Esophagus muscularis mucosa (tissue), 4 donors: ENCODE measurements around the gene RPRD1B. TPM values are rescaled to one million over a fixed set of nuclear protein-coding genes. Genes with fewer than 3 reads are reported as not detected.
"Not testable (repeated sequence)": the region's sequence is repeated elsewhere in the genome, so short reads cannot be mapped to it uniquely, and the experiment has no call there.

Experiments
- DNase-seq: peaks from one replicate; pipeline ENCODE4 v3.0.0-alpha.2; 2017; ENCODE audit errors: extremely low spot score
- H3K27ac ChIP-seq, 4 donors: fragments of 200-600 bp; sonication (generic); replicated peaks in 1 of 4; 1 replicate in 3 of 4; 2 replicates in 1 of 4; pipeline ENCODE4 v1.5.1; 2016 to 2019; ENCODE audit warnings: mild to moderate bottlenecking in 1 of 4
- H3K27me3 ChIP-seq, 4 donors: fragments of 200-600 bp; sonication (generic); one replicate each; pipeline versions ENCODE4 v1.5.1 to v1.6.0; 2016 to 2019
- H3K36me3 ChIP-seq, 4 donors: fragments of 200-600 bp; sonication (generic); one replicate each; pipeline ENCODE4 v1.5.1; 2016 to 2019
- H3K4me1 ChIP-seq, 4 donors: fragments of 200-600 bp; sonication (generic); one replicate each; pipeline ENCODE4 v1.5.1; 2016 to 2019
- H3K4me3 ChIP-seq, 4 donors: fragments of 200-600 bp; sonication (generic); 1 replicate in 2 of 4; 2 replicates in 2 of 4; pipeline ENCODE4 v1.5.1; 2016 to 2019; ENCODE audit warnings: mild to moderate bottlenecking in 4 of 4, moderate library complexity in 1 of 4
- H3K9me3 ChIP-seq, 4 donors: fragments of 200-600 bp; sonication (generic); 1 replicate in 3 of 4; 2 replicates in 1 of 4; pipeline ENCODE4 v1.5.1; 2016 to 2019
- EP300 ChIP-seq: sonication (generic); formaldehyde crosslinking; IDR thresholded peaks from one replicate; pipeline ENCODE4 v1.6.1; 2017; ENCODE audit warnings: antibody characterized with exemption
- POLR2A ChIP-seq: fragments of 450-650 bp; IDR thresholded peaks from one replicate; pipeline ENCODE4 v1.6.1; 2017; ENCODE audit warnings: antibody characterized with exemption, moderate library complexity, mild to moderate bottlenecking, low read depth
- POLR2AphosphoS5 ChIP-seq, 2 donors: sonication (generic); formaldehyde crosslinking; IDR thresholded peaks; one replicate each; pipeline ENCODE4 v1.6.1; 2017; ENCODE audit warnings: antibody characterized with exemption in 2 of 2
- WGBS: methylation state at CpG from one replicate; pipeline ENCODE4 v1.1.5; 2018; 5-methylcytosine and 5-hydroxymethylcytosine counted together
- intact Hi-C: fragments of 100-400 bp; cut with DNase I; formaldehyde crosslinking; loops from one replicate; pipeline ENCODE4 v1.15.1; 2023
- total RNA-seq, 4 donors: library from RNA; depleted of rRNA; stranded (reverse); fragments of >200 nt; gene quantifications; one replicate each; pipeline versions ENCODE4 v1.1.0 to v1.2.1, GENCODE V29; 2016
- TF ChIP-seq, protein P1 (sequence below), 3 experiments: fragments of 200-600 bp in 2 of 3; fragments of 450-650 bp in 1 of 3; sonication (generic) in 2 of 3; IDR thresholded peaks; one replicate each; pipeline ENCODE4 v1.5.1; 2017 to 2019; ENCODE audit warnings: antibody characterized with exemption in 3 of 3, mild to moderate bottlenecking in 2 of 3, moderate library complexity in 1 of 3

RPRD1B gene
- total RNA-seq, 4 donors from 2014 or later = 26.7 to 39.5 (median 33.8) TPM

GRCh38 chr20:38094373-38094891 is 60.9 kb downstream of the RPRD1B start:
- H3K4me3 ChIP-seq = no peak overlapping the region
- peaks cover 48 to 59% (median 55%) of the 10 kb centered on the region in 4 donors for H3K4me1 ChIP-seq
- no peaks in the 10 kb centered on the region for H3K27me3 ChIP-seq
- H3K36me3 ChIP-seq = peaks cover 0 to 17% (median 14%) of the 10 kb centered on the region in 4 donors
- DNase-seq = peak; percentile 68
- H3K9me3 ChIP-seq = no peaks in the 10 kb centered on the region
- WGBS = 40% methylated on average over 1 of the region's 1 CpG
- H3K27ac ChIP-seq = peak overlapping the region; percentile 28 to 90 (median 69)
- TF ChIP-seq EP300 (no peak), POLR2AphosphoS5 (IDR thresholded peaks at IDR 0.05) (peak; percentile 45 to 46)
- intact Hi-C loops = no loop called here

- H3K27me3 ChIP-seq = no peaks in the 10 kb centered on the region
- intact Hi-C loops = no loop called here
- DNase-seq = peak; percentile 89
- peaks cover 44 to 52% (median 49%) of the 10 kb centered on the region in 4 donors for H3K4me1 ChIP-seq
- peaks cover 0 to 10% (median 7%) of the 10 kb centered on the region in 4 donors for H3K36me3 ChIP-seq
- no peaks in the 10 kb centered on the region for H3K9me3 ChIP-seq
- no peak overlapping the region for H3K4me3 ChIP-seq
- TF ChIP-seq POLR2AphosphoS5 (IDR thresholded peaks at IDR 0.05) = no peak
- TF ChIP-seq EP300 = no peak
- TF ChIP-seq, protein P1, sequence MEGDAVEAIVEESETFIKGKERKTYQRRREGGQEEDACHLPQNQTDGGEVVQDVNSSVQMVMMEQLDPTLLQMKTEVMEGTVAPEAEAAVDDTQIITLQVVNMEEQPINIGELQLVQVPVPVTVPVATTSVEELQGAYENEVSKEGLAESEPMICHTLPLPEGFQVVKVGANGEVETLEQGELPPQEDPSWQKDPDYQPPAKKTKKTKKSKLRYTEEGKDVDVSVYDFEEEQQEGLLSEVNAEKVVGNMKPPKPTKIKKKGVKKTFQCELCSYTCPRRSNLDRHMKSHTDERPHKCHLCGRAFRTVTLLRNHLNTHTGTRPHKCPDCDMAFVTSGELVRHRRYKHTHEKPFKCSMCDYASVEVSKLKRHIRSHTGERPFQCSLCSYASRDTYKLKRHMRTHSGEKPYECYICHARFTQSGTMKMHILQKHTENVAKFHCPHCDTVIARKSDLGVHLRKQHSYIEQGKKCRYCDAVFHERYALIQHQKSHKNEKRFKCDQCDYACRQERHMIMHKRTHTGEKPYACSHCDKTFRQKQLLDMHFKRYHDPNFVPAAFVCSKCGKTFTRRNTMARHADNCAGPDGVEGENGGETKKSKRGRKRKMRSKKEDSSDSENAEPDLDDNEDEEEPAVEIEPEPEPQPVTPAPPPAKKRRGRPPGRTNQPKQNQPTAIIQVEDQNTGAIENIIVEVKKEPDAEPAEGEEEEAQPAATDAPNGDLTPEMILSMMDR (IDR thresholded peaks at IDR 0.05) = no peak
- TF ChIP-seq POLR2A = no peak
- WGBS = 72% methylated on average over 7 of the region's 7 CpGs
- H3K27ac ChIP-seq = peak overlapping the region; percentile 28 to 90 (median 69)
Observed at GRCh38 chr20:38095017-38095686, 61.6 kb downstream of the RPRD1B start.

DNA sequence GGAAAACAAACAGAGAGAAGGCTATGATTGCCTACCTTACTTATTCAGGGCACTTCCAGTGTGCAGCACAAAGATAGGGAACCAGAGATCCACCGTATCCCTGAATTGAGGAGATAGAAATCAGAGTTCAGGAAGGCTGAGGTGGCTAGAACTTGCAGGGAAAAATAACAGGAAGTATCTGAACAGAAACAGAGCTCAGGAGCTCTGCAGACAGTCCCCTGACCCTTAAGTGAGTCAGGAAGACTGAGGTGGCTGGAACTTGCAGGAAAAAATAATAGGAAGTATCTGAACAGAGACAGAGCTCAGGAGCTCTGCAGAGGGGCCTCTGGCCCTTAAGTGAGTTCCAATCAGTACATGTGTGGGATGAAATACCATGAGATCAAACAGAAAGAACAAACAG is 65.4 kb downstream of the RPRD1B start:
- 88% methylated on average over 1 of the region's 1 CpG for WGBS
- intact Hi-C loops = no loop called here
- TF ChIP-seq POLR2AphosphoS5 (IDR thresholded peaks at IDR 0.05) (no peak), POLR2A (no peak), EP300 (no peak)
- TF ChIP-seq, protein P1 (IDR thresholded peaks at IDR 0.05) = no peak
- no peak for DNase-seq
- Histone ChIP-seq H3K27me3 (no peaks in the 10 kb centered on the region), H3K27ac (no peak overlapping the region), H3K4me3 (no peak overlapping the region), H3K4me1 (peaks cover 16 to 18% (median 17%) of the 10 kb centered on the region in 4 donors), H3K9me3 (no peaks in the 10 kb centered on the region), H3K36me3 (no peaks in the 10 kb centered on the region)

DNA sequence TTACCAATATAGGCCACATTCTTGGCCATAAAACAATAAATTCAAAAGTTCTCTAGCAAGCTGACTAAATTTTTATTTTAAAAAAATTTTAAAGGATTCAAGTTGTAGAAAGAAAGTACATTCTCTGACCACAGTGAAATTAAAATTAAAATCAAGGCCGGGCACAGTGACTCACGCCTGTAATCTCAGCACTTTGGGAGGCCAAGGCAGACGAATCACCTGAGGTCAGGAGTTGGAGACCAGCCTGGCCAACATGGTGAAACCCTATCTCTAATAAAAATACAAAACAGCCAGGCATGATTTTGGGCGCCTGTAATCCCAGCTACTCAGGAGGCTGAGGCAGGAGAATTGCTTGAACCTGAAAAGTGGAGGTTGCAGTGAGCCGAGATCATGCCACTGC is 68.7 kb downstream of the RPRD1B start:
- H3K27ac ChIP-seq, H3K36me3 ChIP-seq, H3K4me3 ChIP-seq, H3K9me3 ChIP-seq, H3K4me1 ChIP-seq, H3K27me3 ChIP-seq, intact Hi-C loops: not testable (repeated sequence)
- peak; percentile 24 for DNase-seq
- 95% methylated on average over 5 of the region's 5 CpGs for WGBS

DNA sequence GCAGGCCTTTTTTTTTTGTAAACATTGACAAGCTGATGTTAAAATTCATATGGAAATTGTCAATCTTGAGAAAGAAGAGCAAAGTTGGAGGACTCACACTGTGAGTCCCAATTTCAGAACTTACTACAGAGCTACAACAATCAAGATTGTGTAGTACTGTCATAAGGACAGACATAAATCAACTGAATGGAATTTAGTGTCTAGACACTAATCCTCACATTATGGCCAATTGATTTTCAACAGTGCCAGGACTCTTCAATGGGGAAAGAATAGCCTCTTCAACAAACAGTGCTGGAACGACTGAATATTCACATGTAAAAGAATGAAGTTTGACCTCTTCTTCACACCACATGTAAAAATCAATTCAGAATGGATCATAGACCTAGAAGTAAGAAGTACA is 70.7 kb downstream of the RPRD1B start:
- peaks cover 14 to 16% (median 15%) of the 10 kb centered on the region in 4 donors for H3K4me1 ChIP-seq
- WGBS = 30% methylated on average over 1 of the region's 1 CpG
- H3K36me3 ChIP-seq = no peaks in the 10 kb centered on the region
- H3K4me3 ChIP-seq = no peak overlapping the region
- H3K27ac ChIP-seq = no peak overlapping the region
- no peak for TF ChIP-seq EP300
- TF ChIP-seq POLR2AphosphoS5 (IDR thresholded peaks at IDR 0.05) = no peak
- no peak for TF ChIP-seq POLR2A
- TF ChIP-seq, protein P1 (IDR thresholded peaks at IDR 0.05) = no peak
- intact Hi-C loops = no loop called here
- H3K9me3 ChIP-seq = no peaks in the 10 kb centered on the region
- no peak for DNase-seq
- H3K27me3 ChIP-seq = no peaks in the 10 kb centered on the region
